GM12874 (cell line): ENCODE results near the gene SWT1.

Experiments
- TF ChIP-seq, protein P1 (sequence below): IDR thresholded peaks from 2 replicates; pipeline ENCODE4 v1.5.1; 2011; ENCODE audit warnings: low read depth, mild to moderate bottlenecking, control low read depth, low read length, moderate library complexity; ENCODE audit not compliant: insufficient read depth

Gene SWT1

DNA sequence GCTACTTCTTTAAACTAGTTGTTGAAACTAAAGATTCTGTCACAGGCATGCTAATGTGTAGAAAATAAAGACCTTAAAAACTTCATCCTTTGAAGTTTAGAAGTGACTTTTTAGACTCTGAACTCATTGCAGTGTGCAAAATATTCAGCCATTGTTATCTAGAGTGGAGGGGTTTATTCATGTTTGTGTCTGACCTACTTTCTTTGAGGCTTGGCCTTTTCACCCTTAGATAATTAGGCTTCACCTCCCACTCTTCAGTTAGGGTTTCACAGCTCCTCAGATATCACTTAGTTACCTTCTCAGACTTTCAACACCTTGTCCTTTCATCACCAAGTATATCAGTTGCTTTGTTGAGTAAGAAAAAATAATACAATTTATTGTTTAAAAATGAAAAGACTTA, 84.2 kb downstream of the SWT1 start:
- TF ChIP-seq, protein P1, sequence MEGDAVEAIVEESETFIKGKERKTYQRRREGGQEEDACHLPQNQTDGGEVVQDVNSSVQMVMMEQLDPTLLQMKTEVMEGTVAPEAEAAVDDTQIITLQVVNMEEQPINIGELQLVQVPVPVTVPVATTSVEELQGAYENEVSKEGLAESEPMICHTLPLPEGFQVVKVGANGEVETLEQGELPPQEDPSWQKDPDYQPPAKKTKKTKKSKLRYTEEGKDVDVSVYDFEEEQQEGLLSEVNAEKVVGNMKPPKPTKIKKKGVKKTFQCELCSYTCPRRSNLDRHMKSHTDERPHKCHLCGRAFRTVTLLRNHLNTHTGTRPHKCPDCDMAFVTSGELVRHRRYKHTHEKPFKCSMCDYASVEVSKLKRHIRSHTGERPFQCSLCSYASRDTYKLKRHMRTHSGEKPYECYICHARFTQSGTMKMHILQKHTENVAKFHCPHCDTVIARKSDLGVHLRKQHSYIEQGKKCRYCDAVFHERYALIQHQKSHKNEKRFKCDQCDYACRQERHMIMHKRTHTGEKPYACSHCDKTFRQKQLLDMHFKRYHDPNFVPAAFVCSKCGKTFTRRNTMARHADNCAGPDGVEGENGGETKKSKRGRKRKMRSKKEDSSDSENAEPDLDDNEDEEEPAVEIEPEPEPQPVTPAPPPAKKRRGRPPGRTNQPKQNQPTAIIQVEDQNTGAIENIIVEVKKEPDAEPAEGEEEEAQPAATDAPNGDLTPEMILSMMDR, result no peak

GRCh38 chr1:185244015-185244747, 87.2 kb downstream of the SWT1 start:
- TF ChIP-seq, protein P1, result no peak

DNA sequence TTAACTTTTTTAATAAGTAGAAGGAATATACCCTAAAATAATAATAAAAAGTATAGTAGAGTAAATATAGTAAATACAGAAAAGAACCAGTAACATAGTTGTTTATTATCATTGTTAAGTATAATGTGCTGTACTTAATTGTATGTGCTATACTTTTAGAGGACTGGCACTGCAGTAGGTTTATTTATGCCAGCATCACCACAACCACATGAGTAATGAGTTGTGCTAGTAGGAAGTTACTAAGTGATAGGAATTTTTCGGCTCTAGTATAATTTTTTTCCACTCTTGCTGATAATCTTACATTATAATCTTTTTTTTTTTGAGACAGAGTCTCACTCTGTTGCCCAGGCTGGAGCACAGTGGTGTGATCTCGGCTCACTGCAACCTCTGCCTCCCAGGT, 88.5 kb downstream of the SWT1 start:
- TF ChIP-seq, protein P1, result no peak

GRCh38 chr1:185249563-185249962, 92.6 kb downstream of the SWT1 start:
- TF ChIP-seq, protein P1, result no peak

DNA sequence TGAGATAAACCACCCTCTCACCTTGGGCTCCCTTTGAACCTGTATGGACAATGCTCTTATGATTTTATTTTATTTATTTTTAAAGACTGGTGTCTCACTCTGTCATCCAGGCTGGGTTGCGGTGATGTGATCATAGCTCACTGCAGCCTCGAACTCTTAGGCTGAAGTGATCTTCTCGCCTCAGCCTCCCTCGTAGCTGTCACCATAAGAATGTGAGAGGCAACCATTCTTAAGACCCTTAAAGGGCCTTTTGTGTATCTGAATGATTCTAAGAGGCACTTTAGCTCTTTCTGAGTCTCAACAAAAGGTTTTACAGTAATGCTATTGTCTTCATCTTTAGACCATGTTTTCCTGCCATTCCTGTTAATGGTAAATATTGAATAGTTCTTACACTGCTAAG, 93.1 kb downstream of the SWT1 start:
- TF ChIP-seq, protein P1, result no peak

DNA sequence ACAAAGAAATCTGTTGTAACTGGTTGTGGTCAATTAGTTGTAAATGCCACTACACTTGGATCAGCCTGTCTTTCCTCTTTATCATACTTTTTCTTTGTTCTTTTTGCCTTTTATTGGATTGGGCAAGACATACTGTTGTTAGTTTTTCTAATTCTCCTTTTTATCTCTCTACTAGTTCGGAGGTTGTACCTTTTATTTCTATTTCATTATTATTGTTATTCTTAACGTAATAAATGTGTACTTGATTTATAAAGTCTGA, 100.9 kb downstream of the SWT1 start:
- TF ChIP-seq, protein P1, result no peak

DNA sequence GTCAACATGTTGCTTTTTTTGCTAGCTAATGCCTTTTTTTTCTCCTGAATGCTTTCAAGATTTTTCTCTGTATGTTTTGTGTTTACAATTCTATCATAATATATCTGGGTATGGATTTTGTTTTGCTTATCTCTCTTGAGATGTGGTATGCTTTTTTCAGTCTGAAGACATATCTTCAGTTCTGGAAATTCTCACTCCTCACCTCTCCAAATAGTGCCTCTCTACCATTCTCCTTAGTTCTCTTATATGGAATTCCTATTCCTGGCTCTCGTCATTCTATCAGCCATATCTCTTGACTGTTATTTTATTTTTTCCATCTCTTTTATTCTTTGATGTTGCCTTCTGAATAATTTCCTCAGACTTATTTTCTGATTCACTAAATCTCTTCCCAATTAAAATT, 101.7 kb downstream of the SWT1 start:
- TF ChIP-seq, protein P1, result no peak
